Measurements from ENCODE around the gene ARNT2. TPM values are rescaled to one million over a fixed set of nuclear protein-coding genes. Genes with fewer than 3 reads are reported as not detected.

ARNT2 gene
- total RNA-seq, 2 experiments from 2014 or later = 0.34 TPM; not detected in 1

GRCh38 chr15:80518522-80518921 lies 114.3 kb downstream of the ARNT2 start:
- Mint-ChIP-seq H3K27ac (no peak overlapping the region), H3K9me3 (no peaks in the 10 kb centered on the region), H3K4me1 (ENCODE audit: low read depth) (no peaks in the 10 kb centered on the region), H3K4me3 (no peak overlapping the region), H3K27me3 (peaks cover 6% of the 10 kb centered on the region), H3K36me3 (ENCODE audit: low read depth) (no peaks in the 10 kb centered on the region)
- DNase-seq = no peak
- no peak for ATAC-seq
- TF ChIP-seq, protein P1, sequence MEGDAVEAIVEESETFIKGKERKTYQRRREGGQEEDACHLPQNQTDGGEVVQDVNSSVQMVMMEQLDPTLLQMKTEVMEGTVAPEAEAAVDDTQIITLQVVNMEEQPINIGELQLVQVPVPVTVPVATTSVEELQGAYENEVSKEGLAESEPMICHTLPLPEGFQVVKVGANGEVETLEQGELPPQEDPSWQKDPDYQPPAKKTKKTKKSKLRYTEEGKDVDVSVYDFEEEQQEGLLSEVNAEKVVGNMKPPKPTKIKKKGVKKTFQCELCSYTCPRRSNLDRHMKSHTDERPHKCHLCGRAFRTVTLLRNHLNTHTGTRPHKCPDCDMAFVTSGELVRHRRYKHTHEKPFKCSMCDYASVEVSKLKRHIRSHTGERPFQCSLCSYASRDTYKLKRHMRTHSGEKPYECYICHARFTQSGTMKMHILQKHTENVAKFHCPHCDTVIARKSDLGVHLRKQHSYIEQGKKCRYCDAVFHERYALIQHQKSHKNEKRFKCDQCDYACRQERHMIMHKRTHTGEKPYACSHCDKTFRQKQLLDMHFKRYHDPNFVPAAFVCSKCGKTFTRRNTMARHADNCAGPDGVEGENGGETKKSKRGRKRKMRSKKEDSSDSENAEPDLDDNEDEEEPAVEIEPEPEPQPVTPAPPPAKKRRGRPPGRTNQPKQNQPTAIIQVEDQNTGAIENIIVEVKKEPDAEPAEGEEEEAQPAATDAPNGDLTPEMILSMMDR (IDR thresholded peaks at IDR 0.05) = no peak
- ChIA-PET CTCF (no interaction called here), POLR2A (no interaction called here)
- intact Hi-C loops (cut with micrococcal nuclease) = no loop called here

- Mint-ChIP-seq H3K27me3 (peaks cover 11% of the 10 kb centered on the region), H3K9me3 (no peaks in the 10 kb centered on the region), H3K36me3 (ENCODE audit: low read depth) (no peaks in the 10 kb centered on the region), H3K4me3 (no peak overlapping the region), H3K27ac (no peak overlapping the region), H3K4me1 (ENCODE audit: low read depth) (no peaks in the 10 kb centered on the region)
- POLR2A ChIA-PET = no interaction called here
- CTCF ChIA-PET = no interaction called here
- ATAC-seq = no peak
- no peak for DNase-seq
- TF ChIP-seq, protein P1 (IDR thresholded peaks at IDR 0.05) = no peak
- intact Hi-C loops (cut with micrococcal nuclease) = no loop called here
Measured at GRCh38 chr15:80523746-80524145, 119.6 kb downstream of the ARNT2 start.

DNA sequence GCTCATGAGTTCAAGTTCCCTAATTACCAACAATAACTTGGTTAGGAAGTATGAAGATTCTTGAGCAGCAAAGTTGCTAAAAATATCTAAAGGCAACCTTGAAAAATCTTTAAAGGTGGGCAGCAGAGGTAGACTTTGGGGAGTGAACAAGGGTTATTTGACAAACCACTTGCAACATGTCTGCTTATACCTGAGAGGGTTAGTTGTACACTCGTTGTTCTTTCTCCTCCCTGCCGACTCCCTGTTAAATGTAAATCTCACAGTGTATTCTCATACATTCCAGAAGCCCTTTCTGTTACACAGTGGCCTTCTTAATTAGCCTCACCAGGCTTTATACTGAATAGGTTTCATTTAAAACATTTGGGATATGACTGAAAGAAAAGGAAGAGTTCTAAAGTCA lies 121.7 kb downstream of the ARNT2 start:
- H3K4me1 Mint-ChIP-seq (ENCODE audit: low read depth) = no peaks in the 10 kb centered on the region
- H3K27me3 Mint-ChIP-seq = peaks cover 17% of the 10 kb centered on the region
- H3K36me3 Mint-ChIP-seq (ENCODE audit: low read depth) = no peaks in the 10 kb centered on the region
- CTCF ChIA-PET = interaction anchor here (1.0 kb wide), 1 partner anchor 250 kb away, joined by 3 read pairs; no protein-coding TSS in a partner anchor
- TF ChIP-seq, protein P1 (IDR thresholded peaks at IDR 0.05) = no peak
- POLR2A ChIA-PET = no interaction called here
- H3K27ac Mint-ChIP-seq = no peak overlapping the region
- ATAC-seq (no peak), DNase-seq (no peak)
- H3K9me3 Mint-ChIP-seq = no peaks in the 10 kb centered on the region
- no peak overlapping the region for H3K4me3 Mint-ChIP-seq
- intact Hi-C loops (cut with micrococcal nuclease) = no loop called here

DNA sequence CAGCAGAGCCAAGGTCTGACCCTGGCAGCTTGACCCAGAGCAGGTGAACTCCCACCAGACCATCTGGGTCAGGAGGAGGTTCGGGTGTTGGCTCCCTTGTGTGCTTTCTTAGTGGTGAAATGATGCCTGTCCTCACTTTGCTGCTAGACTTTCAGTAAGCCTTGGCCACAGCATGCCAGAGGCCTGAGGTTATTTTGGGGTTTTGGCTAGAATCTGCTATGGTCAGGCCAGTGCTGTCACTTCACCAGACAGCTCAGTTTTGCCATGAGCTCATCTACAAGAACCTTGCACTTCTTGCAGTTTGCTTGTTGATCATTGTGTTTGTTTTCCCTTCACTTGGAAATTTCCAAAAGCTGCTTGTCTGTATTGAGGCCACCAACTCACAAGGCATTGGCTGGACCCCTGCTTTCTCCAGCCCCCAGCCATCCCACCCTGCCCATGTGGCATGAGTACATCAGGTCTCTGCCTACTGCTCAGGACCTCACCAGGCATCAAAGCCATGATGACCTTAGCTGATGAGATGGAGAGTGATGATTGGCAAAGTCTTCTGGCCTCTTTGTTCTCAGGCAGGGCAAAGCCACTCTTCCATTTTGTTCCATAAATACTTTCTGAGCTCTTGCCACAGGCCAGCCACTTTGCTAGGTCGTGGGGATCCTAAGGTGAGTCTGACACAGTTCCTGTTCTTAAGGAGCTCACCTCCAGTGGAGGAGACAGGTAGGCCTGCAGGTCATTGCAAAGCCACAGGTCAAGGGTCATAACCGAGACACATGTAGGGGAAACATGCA lies 122.6 kb downstream of the ARNT2 start:
- Mint-ChIP-seq H3K27me3 (peaks cover 16% of the 10 kb centered on the region), H3K9me3 (no peaks in the 10 kb centered on the region), H3K4me3 (no peak overlapping the region), H3K4me1 (ENCODE audit: low read depth) (no peaks in the 10 kb centered on the region), H3K36me3 (ENCODE audit: low read depth) (no peaks in the 10 kb centered on the region), H3K27ac (no peak overlapping the region)
- ChIA-PET CTCF (interaction anchor here (0.9 to 1.0 kb wide), 2 partner anchors 249 to 250 kb away, joined by 3 read pairs; no protein-coding TSS in a partner anchor), POLR2A (no interaction called here)
- no peak for ATAC-seq
- intact Hi-C loops (cut with micrococcal nuclease) = no loop called here
- no peak for DNase-seq
- TF ChIP-seq, protein P1 (IDR thresholded peaks at IDR 0.05) = no peak

- H3K4me1 Mint-ChIP-seq (ENCODE audit: low read depth) = no peaks in the 10 kb centered on the region
- no peak overlapping the region for H3K27ac Mint-ChIP-seq
- POLR2A ChIA-PET = no interaction called here
- H3K9me3 Mint-ChIP-seq = no peaks in the 10 kb centered on the region
- ATAC-seq (no peak), DNase-seq (no peak)
- intact Hi-C loops (cut with micrococcal nuclease) = no loop called here
- H3K36me3 Mint-ChIP-seq (ENCODE audit: low read depth) = no peaks in the 10 kb centered on the region
- TF ChIP-seq, protein P1 (IDR thresholded peaks at IDR 0.05) = no peak
- CTCF ChIA-PET = interaction anchor here (0.9 kb wide), 1 partner anchor 249 kb away, joined by 3 read pairs; no protein-coding TSS in a partner anchor
- H3K27me3 Mint-ChIP-seq = peaks cover 15% of the 10 kb centered on the region
- H3K4me3 Mint-ChIP-seq = no peak overlapping the region
Measured at GRCh38 chr15:80527406-80527805, 123.2 kb downstream of the ARNT2 start.

Measured in activated CD8-positive, alpha-beta T cell treated with anti-CD3 and anti-CD28 coated beads for 36 hours (primary cell).